Gastroesophageal sphincter (tissue), 4 donors: ENCODE data around the gene AXL. TPM values are rescaled to one million over a fixed set of nuclear protein-coding genes. Genes with fewer than 3 reads are reported as not detected.

ENCODE experiments used
- ATAC-seq: fragments of 150-250 bp; one replicate; pipeline ENCODE4 v1.9.1; 2016; ENCODE audit warnings: mild to moderate bottlenecking, moderate library complexity
- H3K27ac ChIP-seq, 4 donors: fragments of 200-600 bp; sonication (generic) in 3 of 4; 1 replicate in 3 of 4; 2 replicates in 1 of 4; pipeline ENCODE4 v1.5.1; 2016 to 2019
- H3K27me3 ChIP-seq: fragments of 200-600 bp; sonication (generic); one replicate; pipeline ENCODE4 v1.5.1; 2019
- H3K36me3 ChIP-seq, 2 donors: fragments of 200-600 bp; sonication (generic); one replicate each; pipeline ENCODE4 v1.5.1; 2019; ENCODE audit warnings: control low read depth in 1 of 2
- H3K4me1 ChIP-seq, 3 donors: fragments of 200-600 bp; sonication (generic); 1 replicate in 2 of 3; 2 replicates in 1 of 3; pipeline ENCODE4 v1.5.1; 2016 to 2019; ENCODE audit warnings: control low read depth in 2 of 3
- H3K4me3 ChIP-seq, 2 donors: fragments of 200-600 bp; sonication (generic); one replicate each; pipeline ENCODE4 v1.5.1; 2019; ENCODE audit warnings: mild to moderate bottlenecking in 1 of 2, moderate library complexity in 1 of 2
- H3K9me3 ChIP-seq, 3 donors: fragments of 200-600 bp; sonication (generic); one replicate each; pipeline ENCODE4 v1.5.1; 2017 to 2019; ENCODE audit warnings: control low read depth in 2 of 3
- CTCF ChIP-seq, 4 experiments: fragments of 200-600 bp in 2 of 4; fragments of 450-650 bp in 2 of 4; sonication (generic) in 1 of 4; IDR thresholded peaks; one replicate each; pipeline ENCODE4 v1.5.1; 2017 to 2019; ENCODE audit warnings: antibody characterized with exemption in 4 of 4, mild to moderate bottlenecking in 2 of 4, moderate library complexity in 2 of 4
- EP300 ChIP-seq: sonication (generic); formaldehyde crosslinking; IDR thresholded peaks from one replicate; pipeline ENCODE4 v1.6.1; 2017; ENCODE audit warnings: antibody characterized with exemption, mild to moderate bottlenecking
- POLR2A ChIP-seq, 2 donors: fragments of 450-650 bp; IDR thresholded peaks; one replicate each; pipeline ENCODE4 v1.6.1; 2017; ENCODE audit warnings: antibody characterized with exemption in 2 of 2, mild to moderate bottlenecking in 2 of 2, moderate library complexity in 1 of 2
- POLR2AphosphoS5 ChIP-seq: sonication (generic); formaldehyde crosslinking; IDR thresholded peaks from one replicate; pipeline ENCODE4 v1.6.1; 2017; ENCODE audit warnings: antibody characterized with exemption
- WGBS, 2 donors: methylation state at CpG; one replicate each; pipeline ENCODE4 v1.1.5; 2018; ENCODE audit warnings: low coverage in 1 of 2; 5-methylcytosine and 5-hydroxymethylcytosine counted together
- total RNA-seq, 4 donors: library from RNA; depleted of rRNA; stranded (reverse); fragments of >200 nt; gene quantifications; one replicate each; pipeline ENCODE4 v1.1.0, GENCODE V29; 2016

Gene AXL
- total RNA-seq, 4 donors from 2014 or later = 129 to 232 (median 166) TPM

GRCh38 chr19:41221514-41222205 is 2.6 kb downstream of the AXL start:
- Histone ChIP-seq H3K27me3 (no peaks in the 10 kb centered on the region), H3K9me3 (no peaks in the 10 kb centered on the region), H3K4me3 (peak overlapping the region in 1 of 2 donors; percentile 68), H3K27ac (peak overlapping the region in 3 of 4 donors; percentile 93 to 99 (median 93)), H3K36me3 (peaks cover 0 to 24% of the 10 kb centered on the region in 2 donors), H3K4me1 (peaks cover 0 to 77% (median 25%) of the 10 kb centered on the region in 3 donors)
- WGBS, 2 donors = 89 to 91% methylated on average over 5 to 8 of the region's 20 CpGs
- TF ChIP-seq EP300 (no peak), POLR2AphosphoS5 (no peak), CTCF (IDR thresholded peaks at IDR 0.05) (no peak), POLR2A (IDR thresholded peaks at IDR 0.05) (no peak)
- no peak for ATAC-seq

DNA sequence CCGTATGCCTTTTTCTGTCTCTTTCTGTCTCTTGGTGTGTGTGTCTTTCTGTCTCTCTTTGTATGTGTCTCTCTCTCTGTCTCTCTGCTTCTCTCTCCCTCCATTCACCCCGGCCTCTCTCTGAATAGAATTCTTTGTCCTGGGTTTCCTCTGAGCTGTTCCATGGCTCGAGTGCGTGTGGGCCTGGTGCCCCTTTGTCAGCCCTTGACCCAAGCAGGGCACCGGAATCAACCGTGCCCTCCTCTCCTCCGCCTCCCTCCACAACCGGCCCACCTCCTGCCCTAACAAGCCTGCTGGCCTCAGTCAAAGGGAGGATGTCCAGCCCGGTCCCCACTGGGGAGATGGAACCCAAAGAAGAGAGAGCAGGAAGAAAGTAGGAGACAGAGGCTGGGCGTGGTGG is 3.2 kb downstream of the AXL start:
- H3K9me3 ChIP-seq = no peaks in the 10 kb centered on the region
- H3K4me3 ChIP-seq = no peak overlapping the region
- 85 to 93% methylated on average over 4 to 5 of the region's 10 CpGs for WGBS, 2 donors
- peak overlapping the region in 3 of 4 donors; percentile 93 to 99 (median 93) for H3K27ac ChIP-seq
- TF ChIP-seq POLR2A (IDR thresholded peaks at IDR 0.05) (no peak), POLR2AphosphoS5 (no peak)
- H3K36me3 ChIP-seq = peaks cover 0 to 24% of the 10 kb centered on the region in 2 donors
- no peak for ATAC-seq
- peaks cover 0 to 83% (median 30%) of the 10 kb centered on the region in 3 donors for H3K4me1 ChIP-seq
- no peaks in the 10 kb centered on the region for H3K27me3 ChIP-seq

GRCh38 chr19:41223431-41224234 is 4.6 kb downstream of the AXL start:
- Histone ChIP-seq H3K4me3 (no peak overlapping the region), H3K4me1 (peaks cover 0 to 77% (median 30%) of the 10 kb centered on the region in 3 donors), H3K9me3 (no peaks in the 10 kb centered on the region), H3K36me3 (peaks cover 0 to 24% of the 10 kb centered on the region in 2 donors), H3K27ac (peak overlapping the region in 3 of 4 donors; percentile 93 to 94 (median 93)), H3K27me3 (no peaks in the 10 kb centered on the region)
- TF ChIP-seq CTCF (IDR thresholded peaks at IDR 0.05) (no peak), EP300 (no peak), POLR2AphosphoS5 (no peak), POLR2A (IDR thresholded peaks at IDR 0.05) (no peak)
- WGBS, 2 donors = 13 to 33% methylated on average over 3 to 6 of the region's 8 CpGs
- no peak for ATAC-seq

GRCh38 chr19:41224632-41225031 is 5.6 kb downstream of the AXL start:
- H3K27me3 ChIP-seq = no peaks in the 10 kb centered on the region
- H3K9me3 ChIP-seq = no peaks in the 10 kb centered on the region
- H3K4me3 ChIP-seq = no peak overlapping the region
- no peak for TF ChIP-seq CTCF (IDR thresholded peaks at IDR 0.05)
- TF ChIP-seq POLR2A (IDR thresholded peaks at IDR 0.05) = no peak
- no peak for TF ChIP-seq POLR2AphosphoS5
- TF ChIP-seq EP300 = no peak
- ATAC-seq = no peak
- peak overlapping the region in 3 of 4 donors; percentile 93 to 94 (median 93) for H3K27ac ChIP-seq
- 92 to 100% methylated on average over 4 of the region's 7 CpGs for WGBS, 2 donors
- H3K36me3 ChIP-seq = peaks cover 0 to 24% of the 10 kb centered on the region in 2 donors
- H3K4me1 ChIP-seq = peaks cover 0 to 82% (median 30%) of the 10 kb centered on the region in 3 donors

GRCh38 chr19:41225238-41226052 is 6.4 kb downstream of the AXL start:
- no peak for TF ChIP-seq EP300
- TF ChIP-seq POLR2A (IDR thresholded peaks at IDR 0.05) = no peak
- TF ChIP-seq POLR2AphosphoS5 = peak; percentile 87
- Histone ChIP-seq H3K27ac (peak overlapping the region; percentile 76 to 94 (median 93)), H3K4me1 (peaks cover 0 to 84% (median 30%) of the 10 kb centered on the region in 3 donors), H3K27me3 (no peaks in the 10 kb centered on the region), H3K36me3 (peaks cover 0 to 24% of the 10 kb centered on the region in 2 donors), H3K4me3 (peak overlapping the region; percentile 36 to 58), H3K9me3 (no peaks in the 10 kb centered on the region)
- ATAC-seq = peak; percentile 86
- 27 to 56% methylated on average over 16 to 18 of the region's 29 CpGs for WGBS, 2 donors
